Activated T-cell treated with anti-CD3 and anti-CD28 coated beads for 1 hour (primary cell): ENCODE results near the gene CCDC90B.
A peak's percentile ranks its signal among the peaks of the same experiment; 100 is the strongest.
"Not testable (repeated sequence)": the region's sequence is repeated elsewhere in the genome, so short reads cannot be mapped to it uniquely, and the experiment has no call there.

Experiments
- DNase-seq: peaks from one replicate; pipeline ENCODE4 v3.0.0-alpha.2; 2020; ENCODE audit warnings: low read depth

Gene CCDC90B

GRCh38 chr11:83285771-83286528, at the start of gene CCDC90B:
TSS of gene CCDC90B (minus strand) at chr11:83286367. CDS start at chr11:83285972, 395 bp downstream.
- peak; percentile 84 for DNase-seq

- no peak for DNase-seq
Measured at GRCh38 chr11:83335446-83336070, 49.4 kb upstream of the CCDC90B start.

GRCh38 chr11:83330303-83330702, 44.1 kb upstream of the CCDC90B start:
- no peak for DNase-seq

- no peak for DNase-seq
Measured at GRCh38 chr11:83326326-83326725, 40.2 kb upstream of the CCDC90B start.

GRCh38 chr11:83319346-83319745, 33.2 kb upstream of the CCDC90B start:
- DNase-seq: no peak

GRCh38 chr11:83318931-83319330, 32.8 kb upstream of the CCDC90B start:
- no peak for DNase-seq

GRCh38 chr11:83317757-83318690, 31.9 kb upstream of the CCDC90B start:
- no peak for DNase-seq

GRCh38 chr11:83316897-83317268, 30.7 kb upstream of the CCDC90B start:
- not testable (repeated sequence) for DNase-seq

GRCh38 chr11:83316143-83316896, 30.2 kb upstream of the CCDC90B start:
- DNase-seq: not testable (repeated sequence)

- no peak for DNase-seq
Measured at GRCh38 chr11:83312430-83312829, 26.3 kb upstream of the CCDC90B start.

GRCh38 chr11:83311701-83312100, 25.5 kb upstream of the CCDC90B start:
- DNase-seq: no peak

GRCh38 chr11:83310718-83311117, 24.6 kb upstream of the CCDC90B start:
- DNase-seq: no peak

GRCh38 chr11:83308536-83308935, 22.4 kb upstream of the CCDC90B start:
- not testable (repeated sequence) for DNase-seq

- no peak for DNase-seq
Measured at GRCh38 chr11:83306200-83307080, 20.3 kb upstream of the CCDC90B start.

- DNase-seq: no peak
Measured at GRCh38 chr11:83303316-83303715, 17.1 kb upstream of the CCDC90B start.

- DNase-seq: no peak
Measured at GRCh38 chr11:83302151-83302550, 16.0 kb upstream of the CCDC90B start.

- DNase-seq: no peak
Measured at GRCh38 chr11:83299681-83300080, 13.5 kb upstream of the CCDC90B start.

- no peak for DNase-seq
Measured at GRCh38 chr11:83294208-83294607, 8.0 kb upstream of the CCDC90B start.

GRCh38 chr11:83293457-83293774, 7.2 kb upstream of the CCDC90B start:
- DNase-seq: no peak

- DNase-seq: peak; percentile 2
Measured at GRCh38 chr11:83292709-83293456, 6.7 kb upstream of the CCDC90B start.
